Trophoblast cell (in vitro differentiated cells and primary cell): ENCODE measurements around the gene ZNF579.

Experiments used
- DNase-seq, 2 donors: peaks; one replicate each; pipeline ENCODE4 v3.0.0-alpha.2; 2016
- H2AFZ ChIP-seq: 2 replicates; pipeline ENCODE4 v1.6.1; 2013; ENCODE audit warnings: low read length, moderate library complexity, mild to moderate bottlenecking; ENCODE audit not compliant: insufficient read depth, poor library complexity
- H2AK5ac ChIP-seq: 2 replicates; pipeline ENCODE4 v1.6.1; 2013; ENCODE audit warnings: mild to moderate bottlenecking, low read length
- H2BK120ac ChIP-seq: 2 replicates; pipeline ENCODE4 v1.6.1; 2013; ENCODE audit warnings: low read length, mild to moderate bottlenecking, moderate library complexity; ENCODE audit not compliant: insufficient read depth, poor library complexity
- H2BK12ac ChIP-seq: 2 replicates; pipeline ENCODE4 v1.6.1; 2013; ENCODE audit warnings: mild to moderate bottlenecking, low read length, moderate library complexity
- H2BK5ac ChIP-seq: 2 replicates; pipeline ENCODE4 v1.6.1; 2013; ENCODE audit warnings: low read length, low read depth, moderate library complexity, mild to moderate bottlenecking; ENCODE audit not compliant: poor library complexity
- H3K14ac ChIP-seq: 2 replicates; pipeline ENCODE4 v1.6.1; 2013; ENCODE audit warnings: mild to moderate bottlenecking, low read length
- H3K18ac ChIP-seq: 2 replicates; pipeline ENCODE4 v1.6.1; 2013; ENCODE audit warnings: mild to moderate bottlenecking, low read length
- H3K23ac ChIP-seq: 2 replicates; pipeline ENCODE4 v1.6.1; 2013; ENCODE audit warnings: low read length
- H3K27ac ChIP-seq: 2 replicates; pipeline ENCODE4 v1.5.1; 2013; ENCODE audit warnings: low read depth, mild to moderate bottlenecking, inconsistent platforms, low read length, moderate library complexity
- H3K27me3 ChIP-seq: 2 replicates; pipeline ENCODE4 v1.6.1; 2013; ENCODE audit warnings: inconsistent platforms, mild to moderate bottlenecking, low read length, moderate library complexity; ENCODE audit not compliant: insufficient read depth
- H3K36me3 ChIP-seq, 2 experiments: 1 replicate in 1 of 2; 2 replicates in 1 of 2; pipeline ENCODE4 v1.6.1; 2013; ENCODE audit warnings: low read length in 2 of 2, mild to moderate bottlenecking in 2 of 2, moderate library complexity in 1 of 2; ENCODE audit not compliant: insufficient read depth in 2 of 2, control insufficient read depth in 1 of 2
- H3K4ac ChIP-seq: 2 replicates; pipeline ENCODE4 v1.6.1; 2013; ENCODE audit warnings: low read depth, mild to moderate bottlenecking, low read length, moderate library complexity
- H3K4me1 ChIP-seq, 2 experiments: 1 replicate in 1 of 2; 2 replicates in 1 of 2; pipeline ENCODE4 v1.6.1; 2013; ENCODE audit warnings: low read length in 2 of 2, mild to moderate bottlenecking in 2 of 2, moderate library complexity in 1 of 2; ENCODE audit not compliant: insufficient read depth in 2 of 2, control insufficient read depth in 1 of 2
- H3K4me2 ChIP-seq: 2 replicates; pipeline ENCODE4 v1.6.1; 2013; ENCODE audit warnings: inconsistent platforms, mild to moderate bottlenecking, low read length, moderate library complexity
- H3K4me3 ChIP-seq: 2 replicates; pipeline ENCODE4 v1.5.1; 2013; ENCODE audit warnings: mild to moderate bottlenecking, low read depth, low read length, inconsistent platforms
- H3K79me1 ChIP-seq: one replicate; pipeline ENCODE4 v1.6.1; 2013; ENCODE audit warnings: low read length
- H3K79me2 ChIP-seq: 2 replicates; pipeline ENCODE4 v1.6.1; 2013; ENCODE audit warnings: low read length, mild to moderate bottlenecking; ENCODE audit not compliant: control insufficient read depth, insufficient read depth, poor library complexity
- H3K9ac ChIP-seq: 2 replicates; pipeline ENCODE4 v1.6.1; 2013; ENCODE audit warnings: mild to moderate bottlenecking, low read length
- H3K9me3 ChIP-seq: 2 replicates; pipeline ENCODE4 v1.6.1; 2013; ENCODE audit warnings: low read depth, mild to moderate bottlenecking, control low read depth, inconsistent platforms, low read length; ENCODE audit not compliant: insufficient read depth
- H4K12ac ChIP-seq: 2 replicates; pipeline ENCODE4 v1.6.1; 2013; ENCODE audit warnings: low read depth, mild to moderate bottlenecking, low read length, moderate library complexity
- H4K8ac ChIP-seq: 2 replicates; pipeline ENCODE4 v1.6.1; 2013; ENCODE audit warnings: low read depth, mild to moderate bottlenecking, low read length, moderate library complexity
- H4K91ac ChIP-seq: one replicate; pipeline ENCODE4 v1.6.1; 2013; ENCODE audit warnings: low read depth, mild to moderate bottlenecking, low read length, moderate library complexity
- WGBS: extraction: QIAGEN DNeasy Blood & Tissue Kit; methylation state at CpG from one replicate; pipeline ENCODE4 v1.1.7; 2013; ENCODE audit warnings: missing lambda C conversion rate; ENCODE audit not compliant: insufficient read length, insufficient coverage; ENCODE audit errors: extremely low coverage; 5-methylcytosine and 5-hydroxymethylcytosine counted together

The ZNF579 gene

GRCh38 chr19:55598719-55599467 is 18.2 kb upstream of the ZNF579 start:
- WGBS = no CpG with 5 or more reads among the region's 26 CpGs
- Histone ChIP-seq H3K27ac (peak overlapping the region; percentile 95), H4K91ac (peak overlapping the region; percentile 98), H2BK120ac (peak overlapping the region; percentile 77), H3K9me3 (peaks cover 3% of the 10 kb centered on the region), H3K4me1 (peaks cover 7 to 9% of the 10 kb centered on the region in 2 experiments), H3K14ac (peak overlapping the region; percentile 71), H3K4me2 (peak overlapping the region; percentile 63), H4K12ac (peak overlapping the region; percentile 88), H3K9ac (peak overlapping the region; percentile 85), H3K4ac (peak overlapping the region; percentile 77), H2AFZ (peak overlapping the region; percentile 52), H3K23ac (no peak overlapping the region), H2AK5ac (peak overlapping the region; percentile 32), H4K8ac (peak overlapping the region; percentile 97), H3K4me3 (peak overlapping the region; percentile 74), H2BK12ac (no peak overlapping the region), H3K79me1 (peaks cover 17% of the 10 kb centered on the region), H3K79me2 (peaks cover 6% of the 10 kb centered on the region), H2BK5ac (peak overlapping the region; percentile 95), H3K18ac (peak overlapping the region; percentile 61), H3K36me3 (peaks cover 18 to 27% of the 10 kb centered on the region in 2 experiments), H3K27me3 (no peaks in the 10 kb centered on the region)
- peak; percentile 89 to 93 for DNase-seq

- no peak overlapping the region for H3K4me2 ChIP-seq
- H3K9ac ChIP-seq = no peak overlapping the region
- peaks cover 3% of the 10 kb centered on the region for H3K9me3 ChIP-seq
- H3K27ac ChIP-seq = no peak overlapping the region
- H2AK5ac ChIP-seq = no peak overlapping the region
- no peak overlapping the region for H2BK5ac ChIP-seq
- H2BK120ac ChIP-seq = no peak overlapping the region
- H3K14ac ChIP-seq = no peak overlapping the region
- no peak overlapping the region for H4K91ac ChIP-seq
- peaks cover 23 to 35% of the 10 kb centered on the region in 2 experiments for H3K36me3 ChIP-seq
- no peak overlapping the region for H3K23ac ChIP-seq
- peaks cover 6 to 9% of the 10 kb centered on the region in 2 experiments for H3K4me1 ChIP-seq
- H3K4ac ChIP-seq = no peak overlapping the region
- H2AFZ ChIP-seq = no peak overlapping the region
- H3K18ac ChIP-seq = no peak overlapping the region
- no peaks in the 10 kb centered on the region for H3K27me3 ChIP-seq
- peaks cover 17% of the 10 kb centered on the region for H3K79me1 ChIP-seq
- H3K4me3 ChIP-seq = no peak overlapping the region
- no peak overlapping the region for H4K8ac ChIP-seq
- H2BK12ac ChIP-seq = peak overlapping the region; percentile 1
- no CpG with 5 or more reads among the region's 9 CpGs for WGBS
- no peak overlapping the region for H4K12ac ChIP-seq
- H3K79me2 ChIP-seq = peaks cover 6% of the 10 kb centered on the region
- no peak for DNase-seq
Measured at GRCh38 chr19:55598034-55598433, 17.4 kb upstream of the ZNF579 start.

- Histone ChIP-seq H3K9ac (no peak overlapping the region), H3K14ac (no peak overlapping the region), H3K23ac (no peak overlapping the region), H2AK5ac (no peak overlapping the region), H3K4me1 (peaks cover 6 to 9% of the 10 kb centered on the region in 2 experiments), H2BK120ac (no peak overlapping the region), H3K27ac (no peak overlapping the region), H3K79me2 (peaks cover 6% of the 10 kb centered on the region), H3K4ac (no peak overlapping the region), H2BK5ac (no peak overlapping the region), H3K79me1 (peaks cover 17% of the 10 kb centered on the region), H3K18ac (no peak overlapping the region), H4K8ac (no peak overlapping the region), H4K12ac (no peak overlapping the region), H4K91ac (no peak overlapping the region), H3K27me3 (no peaks in the 10 kb centered on the region), H2AFZ (no peak overlapping the region), H2BK12ac (no peak overlapping the region), H3K9me3 (peaks cover 3% of the 10 kb centered on the region), H3K36me3 (peaks cover 28 to 41% of the 10 kb centered on the region in 2 experiments), H3K4me2 (no peak overlapping the region), H3K4me3 (no peak overlapping the region)
- WGBS = no CpG with 5 or more reads among the region's 30 CpGs
- no peak for DNase-seq
Measured at GRCh38 chr19:55597501-55597921, 16.9 kb upstream of the ZNF579 start.

- Histone ChIP-seq H3K36me3 (peaks cover 35 to 49% of the 10 kb centered on the region in 2 experiments), H2BK5ac (no peak overlapping the region), H2AK5ac (no peak overlapping the region), H3K79me2 (peaks cover 6% of the 10 kb centered on the region), H4K8ac (no peak overlapping the region), H2AFZ (no peak overlapping the region), H3K27me3 (no peaks in the 10 kb centered on the region), H3K4ac (no peak overlapping the region), H2BK120ac (no peak overlapping the region), H3K14ac (no peak overlapping the region), H3K4me3 (no peak overlapping the region), H4K91ac (no peak overlapping the region), H4K12ac (no peak overlapping the region), H3K9me3 (peaks cover 3% of the 10 kb centered on the region), H3K4me1 (peaks cover 6% of the 10 kb centered on the region in 2 experiments), H3K4me2 (no peak overlapping the region), H3K18ac (no peak overlapping the region), H3K27ac (no peak overlapping the region), H2BK12ac (no peak overlapping the region), H3K9ac (no peak overlapping the region), H3K23ac (no peak overlapping the region), H3K79me1 (peaks cover 17% of the 10 kb centered on the region)
- WGBS = no CpG with 5 or more reads among the region's 3 CpGs
- DNase-seq = no peak
Measured at GRCh38 chr19:55596304-55596703, 15.7 kb upstream of the ZNF579 start.
